Activated T-helper 9 cell treated with anti-CD3 and anti-CD28 coated beads, Interleukin-2, amount 50 U/mL, for 16 hours (primary cell): ENCODE data around the gene TBCCD1.
"Not testable (repeated sequence)": the region's sequence is repeated elsewhere in the genome, so short reads cannot be mapped to it uniquely, and the experiment has no call there.

ENCODE experiments used
- DNase-seq: peaks from one replicate; pipeline ENCODE4 v3.0.0-alpha.2; 2020; ENCODE audit warnings: low read depth

TBCCD1 gene

GRCh38 chr3:186516646-186517045 lies 50.5 kb downstream of the TBCCD1 start:
- DNase-seq = no peak

- no peak for DNase-seq
Observed at GRCh38 chr3:186515125-186515524, 52.0 kb downstream of the TBCCD1 start.

- DNase-seq = no peak
Observed at GRCh38 chr3:186514296-186515002, 52.7 kb downstream of the TBCCD1 start.

- DNase-seq = no peak
Observed at GRCh38 chr3:186513386-186513785, 53.8 kb downstream of the TBCCD1 start.

GRCh38 chr3:186512570-186513302 lies 54.4 kb downstream of the TBCCD1 start:
- DNase-seq = no peak

- DNase-seq = no peak
Observed at GRCh38 chr3:186511702-186512101, 55.4 kb downstream of the TBCCD1 start.

- no peak for DNase-seq
Observed at GRCh38 chr3:186511245-186511644, 55.9 kb downstream of the TBCCD1 start.

GRCh38 chr3:186510374-186511079 lies 56.6 kb downstream of the TBCCD1 start:
- DNase-seq = no peak

GRCh38 chr3:186509423-186509822 lies 57.7 kb downstream of the TBCCD1 start:
- DNase-seq = no peak

GRCh38 chr3:186506857-186507256 lies 60.3 kb downstream of the TBCCD1 start:
- no peak for DNase-seq

GRCh38 chr3:186506191-186506739 lies 60.9 kb downstream of the TBCCD1 start:
- no peak for DNase-seq

GRCh38 chr3:186502966-186503712 lies 64.0 kb downstream of the TBCCD1 start:
- DNase-seq = no peak

- no peak for DNase-seq
Observed at GRCh38 chr3:186502138-186502948, 64.8 kb downstream of the TBCCD1 start.

GRCh38 chr3:186499949-186500348 lies 67.2 kb downstream of the TBCCD1 start:
- not testable (repeated sequence) for DNase-seq

GRCh38 chr3:186498022-186498421 lies 69.1 kb downstream of the TBCCD1 start:
- not testable (repeated sequence) for DNase-seq

- DNase-seq = no peak
Observed at GRCh38 chr3:186497608-186498007, 69.5 kb downstream of the TBCCD1 start.

- no peak for DNase-seq
Observed at GRCh38 chr3:186496635-186497034, 70.5 kb downstream of the TBCCD1 start.
